Activated B cell treated with CpG ODN at 0.5 μM for 24 hours (primary cell): ENCODE data around the gene GALNT10. TPM values are rescaled to one million over a fixed set of nuclear protein-coding genes. Genes with fewer than 3 reads are reported as not detected.

Experiments
- ATAC-seq: fragments of 200-7000 bp; cut with Tn5 transposase; one replicate; pipeline ENCODE4 v1.10.0; 2021; ENCODE audit warnings: low read depth, mild to moderate bottlenecking, moderate library complexity
- CTCF ChIA-PET: fragments of 350-600 bp; sonication (Branson Sonifier 250); formaldehyde crosslinking; loops from one replicate; lab custom pipeline; 2021; ENCODE audit warnings: antibody characterized with exemption; lab: Charles Lee
- POLR2A ChIA-PET: fragments of 350-600 bp; sonication (Branson Sonifier 250); formaldehyde crosslinking; loops from one replicate; lab custom pipeline; 2021; ENCODE audit warnings: antibody characterized with exemption; lab: Charles Lee
- DNase-seq: peaks from one replicate; pipeline ENCODE4 v3.0.0; 2022
- H3K27ac Mint-ChIP-seq: one replicate; pipeline ENCODE4 v1.8.0; 2020; ENCODE audit warnings: mixed read lengths
- H3K27me3 Mint-ChIP-seq: one replicate; pipeline ENCODE4 v1.8.0; 2021; ENCODE audit warnings: mixed read lengths
- H3K36me3 Mint-ChIP-seq: one replicate; pipeline ENCODE4 v1.8.0; 2021; ENCODE audit warnings: low read depth, mixed read lengths
- H3K4me1 Mint-ChIP-seq: one replicate; pipeline ENCODE4 v1.8.0; 2021; ENCODE audit warnings: mixed read lengths
- H3K4me3 Mint-ChIP-seq: one replicate; pipeline ENCODE4 v1.8.0; 2020; ENCODE audit warnings: mild to moderate bottlenecking, mixed read lengths
- H3K9me3 Mint-ChIP-seq: one replicate; pipeline ENCODE4 v1.8.0; 2020; ENCODE audit warnings: mixed read lengths
- intact Hi-C: fragments of 100-400 bp; cut with micrococcal nuclease; formaldehyde crosslinking; loops from one replicate; pipeline ENCODE4 v1.15.1; 2024
- total RNA-seq: library from RNA; stranded (reverse); gene quantifications from 2 replicates; pipeline ENCODE4 v1.2.3, GENCODE V29; 2022
- TF ChIP-seq, protein P1 (sequence below): fragments of 200-600 bp; IDR thresholded peaks from one replicate; pipeline ENCODE4 v1.8.0; 2022; ENCODE audit warnings: antibody characterized with exemption, mild to moderate bottlenecking

The GALNT10 gene
- total RNA-seq, 1 donor from 2014 or later: 41.5 TPM

- H3K4me3 Mint-ChIP-seq: no peak overlapping the region
- no peak for ATAC-seq
- H3K9me3 Mint-ChIP-seq: no peaks in the 10 kb centered on the region
- intact Hi-C loops: no loop called here
- CTCF ChIA-PET: interaction anchor here (0.7 to 8.9 kb wide), 2 partner anchors 335 to 605 kb away, joined by 3 to 169 read pairs; no protein-coding TSS in a partner anchor
- no peak overlapping the region for H3K27ac Mint-ChIP-seq
- H3K27me3 Mint-ChIP-seq: no peaks in the 10 kb centered on the region
- peaks cover 8% of the 10 kb centered on the region for H3K4me1 Mint-ChIP-seq
- peaks cover 47% of the 10 kb centered on the region for H3K36me3 Mint-ChIP-seq
- POLR2A ChIA-PET: interaction anchor here (0.7 kb wide), 1 partner anchor 378 kb away, joined by 4 read pairs; no protein-coding TSS in a partner anchor
- no peak for DNase-seq
- TF ChIP-seq, protein P1, sequence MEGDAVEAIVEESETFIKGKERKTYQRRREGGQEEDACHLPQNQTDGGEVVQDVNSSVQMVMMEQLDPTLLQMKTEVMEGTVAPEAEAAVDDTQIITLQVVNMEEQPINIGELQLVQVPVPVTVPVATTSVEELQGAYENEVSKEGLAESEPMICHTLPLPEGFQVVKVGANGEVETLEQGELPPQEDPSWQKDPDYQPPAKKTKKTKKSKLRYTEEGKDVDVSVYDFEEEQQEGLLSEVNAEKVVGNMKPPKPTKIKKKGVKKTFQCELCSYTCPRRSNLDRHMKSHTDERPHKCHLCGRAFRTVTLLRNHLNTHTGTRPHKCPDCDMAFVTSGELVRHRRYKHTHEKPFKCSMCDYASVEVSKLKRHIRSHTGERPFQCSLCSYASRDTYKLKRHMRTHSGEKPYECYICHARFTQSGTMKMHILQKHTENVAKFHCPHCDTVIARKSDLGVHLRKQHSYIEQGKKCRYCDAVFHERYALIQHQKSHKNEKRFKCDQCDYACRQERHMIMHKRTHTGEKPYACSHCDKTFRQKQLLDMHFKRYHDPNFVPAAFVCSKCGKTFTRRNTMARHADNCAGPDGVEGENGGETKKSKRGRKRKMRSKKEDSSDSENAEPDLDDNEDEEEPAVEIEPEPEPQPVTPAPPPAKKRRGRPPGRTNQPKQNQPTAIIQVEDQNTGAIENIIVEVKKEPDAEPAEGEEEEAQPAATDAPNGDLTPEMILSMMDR: no peak
These were observed 218.8 kb downstream of the GALNT10 start for GRCh38 chr5:154409230-154409840.

- CTCF ChIA-PET: interaction anchor here (8.9 kb wide), 1 partner anchor 336 kb away, joined by 169 read pairs; no protein-coding TSS in a partner anchor
- POLR2A ChIA-PET: interaction anchor here (0.7 kb wide), 1 partner anchor 379 kb away, joined by 4 read pairs; no protein-coding TSS in a partner anchor
These were observed 219.5 kb downstream of the GALNT10 start for GRCh38 chr5:154410008-154410407.

GRCh38 chr5:154410786-154411185 is 220.3 kb downstream of the GALNT10 start:
- Mint-ChIP-seq H3K9me3 (no peaks in the 10 kb centered on the region), H3K4me3 (no peak overlapping the region), H3K4me1 (peaks cover 6% of the 10 kb centered on the region), H3K27me3 (no peaks in the 10 kb centered on the region), H3K27ac (no peak overlapping the region), H3K36me3 (peaks cover 53% of the 10 kb centered on the region)
- TF ChIP-seq, protein P1: no peak
- CTCF ChIA-PET: interaction anchor here (8.9 kb wide), 1 partner anchor 337 kb away, joined by 169 read pairs; no protein-coding TSS in a partner anchor
- POLR2A ChIA-PET: no interaction called here
- DNase-seq (no peak), ATAC-seq (no peak)
- intact Hi-C loops: no loop called here

More at GRCh38 chr5:154410008-154410407, 219.5 kb downstream of the GALNT10 start:
- TF ChIP-seq, protein P1: no peak
- Mint-ChIP-seq H3K4me3 (no peak overlapping the region), H3K27me3 (no peaks in the 10 kb centered on the region), H3K27ac (no peak overlapping the region), H3K36me3 (peaks cover 50% of the 10 kb centered on the region), H3K4me1 (peaks cover 8% of the 10 kb centered on the region), H3K9me3 (no peaks in the 10 kb centered on the region)
- DNase-seq (no peak), ATAC-seq (no peak)
- intact Hi-C loops: no loop called here

DNA sequence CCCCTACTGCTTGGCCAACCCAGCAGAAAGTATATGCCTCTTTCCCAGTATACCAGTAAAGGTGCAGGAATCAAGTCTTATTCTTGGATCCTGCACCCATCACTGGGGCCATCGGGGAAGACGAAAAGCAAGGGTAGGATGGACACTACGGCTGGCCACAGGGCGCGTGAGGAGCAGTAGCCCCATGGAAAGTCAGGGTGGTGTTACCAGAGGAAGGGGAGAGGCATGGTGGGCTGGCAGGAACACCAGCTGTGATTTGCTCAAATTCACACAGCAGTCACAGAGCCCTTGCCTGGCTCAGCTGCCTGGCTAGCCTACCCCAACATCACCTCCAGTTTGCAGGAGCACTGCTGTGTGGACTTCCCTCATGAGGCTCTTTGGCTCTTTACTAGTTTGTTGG is 220.8 kb downstream of the GALNT10 start:
- H3K4me3 Mint-ChIP-seq: no peak overlapping the region
- TF ChIP-seq, protein P1: no peak
- H3K9me3 Mint-ChIP-seq: no peaks in the 10 kb centered on the region
- H3K4me1 Mint-ChIP-seq: peaks cover 8% of the 10 kb centered on the region
- H3K27me3 Mint-ChIP-seq: no peaks in the 10 kb centered on the region
- ChIA-PET POLR2A (no interaction called here), CTCF (no interaction called here)
- ATAC-seq: no peak
- intact Hi-C loops: no loop called here
- H3K27ac Mint-ChIP-seq: no peak overlapping the region
- peaks cover 54% of the 10 kb centered on the region for H3K36me3 Mint-ChIP-seq
- DNase-seq: no peak

DNA sequence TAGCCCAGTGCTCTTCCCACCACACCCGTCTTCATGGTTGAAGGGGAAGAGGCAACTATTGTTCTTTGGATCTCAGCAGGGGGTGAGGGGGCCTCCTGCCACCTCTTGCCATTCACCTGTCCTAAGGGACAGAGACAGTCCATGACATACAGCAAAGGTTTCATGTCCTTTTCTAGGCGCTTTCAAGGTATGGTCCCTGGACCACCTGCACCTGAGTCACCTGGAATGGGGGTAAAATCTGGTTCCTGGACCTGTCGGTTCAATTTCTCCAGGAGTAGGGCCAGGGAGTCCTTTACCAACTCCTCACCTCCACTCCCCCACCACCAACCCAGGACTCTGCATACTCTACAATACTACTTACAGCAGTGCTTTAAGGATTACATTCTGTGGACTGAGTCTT is 221.8 kb downstream of the GALNT10 start:
- intact Hi-C loops: no loop called here
- Mint-ChIP-seq H3K9me3 (no peaks in the 10 kb centered on the region), H3K27ac (no peak overlapping the region), H3K27me3 (no peaks in the 10 kb centered on the region), H3K36me3 (peaks cover 62% of the 10 kb centered on the region), H3K4me1 (peaks cover 17% of the 10 kb centered on the region), H3K4me3 (no peak overlapping the region)
- ATAC-seq (no peak), DNase-seq (no peak)
- POLR2A ChIA-PET: no interaction called here
- CTCF ChIA-PET: no interaction called here
- TF ChIP-seq, protein P1: no peak
